Measurements from ENCODE around the gene PTPRQ.
"Not testable (repeated sequence)": the region's sequence is repeated elsewhere in the genome, so short reads cannot be mapped to it uniquely, and the experiment has no call there.

PTPRQ gene

DNA sequence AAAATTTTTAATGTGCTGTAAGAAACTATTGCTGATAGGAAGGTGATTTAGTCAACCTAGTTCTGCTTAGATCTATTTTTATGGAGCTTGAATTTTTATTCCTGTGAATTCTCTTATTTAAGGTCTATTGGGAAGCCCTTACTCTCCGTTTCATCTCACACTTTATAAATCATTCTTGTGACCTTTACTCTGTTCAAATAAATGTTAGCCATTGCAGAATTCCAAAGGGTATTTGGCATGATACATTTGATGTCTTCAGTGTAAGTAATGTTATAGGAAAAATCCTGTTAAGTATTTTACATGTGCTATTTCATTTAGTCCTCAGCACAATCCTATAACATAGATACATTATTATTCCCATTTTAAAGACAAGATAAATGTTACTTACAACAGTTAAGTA, 12.5 kb downstream of the PTPRQ start:
- H3K27me3 ChIP-seq (ENCODE audit: insufficient read depth, low read length, poor library complexity): no peaks in the 10 kb centered on the region
- no peak overlapping the region for H2AFZ ChIP-seq (ENCODE audit: low read depth, low read length)
- H3K9ac ChIP-seq (ENCODE audit: low read depth, low read length): no peak overlapping the region
- H4K20me1 ChIP-seq (ENCODE audit: insufficient read depth, low read length): no peaks in the 10 kb centered on the region
- no peak overlapping the region for H3K4me2 ChIP-seq (ENCODE audit: insufficient read depth, low read length)
- ATAC-seq (ENCODE audit: insufficient read depth, low read depth) (no peak), DNase-seq (no peak)
- H3K36me3 ChIP-seq (ENCODE audit: insufficient read depth, low read length): no peaks in the 10 kb centered on the region
- no peaks in the 10 kb centered on the region for H3K79me2 ChIP-seq (ENCODE audit: insufficient read depth, low read length)
- H3K4me3 ChIP-seq (ENCODE audit: low read depth in 1 of 2, low read length in 2 of 2): no peak overlapping the region
- no peaks in the 10 kb centered on the region for H3K9me3 ChIP-seq (ENCODE audit: insufficient read depth, low read length, severe bottlenecking)
- H3K4me1 ChIP-seq (ENCODE audit: insufficient read depth, low read length): no peaks in the 10 kb centered on the region
- H3K27ac ChIP-seq (ENCODE audit: low read length): no peak overlapping the region
- TF ChIP-seq EZH2 (IDR thresholded peaks at IDR 0.05; ENCODE audit: borderline replicate concordance, low read depth, low read length, severe bottlenecking) (no peak), CTCF (IDR thresholded peaks at IDR 0.05; ENCODE audit: borderline replicate concordance, extremely low read depth, low read length, poor library complexity, severe bottlenecking) (no peak)

GRCh38 chr12:80460972-80461371, 16.9 kb downstream of the PTPRQ start:
- no peak for TF ChIP-seq EZH2 (IDR thresholded peaks at IDR 0.05; ENCODE audit: borderline replicate concordance, low read depth, low read length, severe bottlenecking)
- TF ChIP-seq CTCF (IDR thresholded peaks at IDR 0.05; ENCODE audit: borderline replicate concordance, extremely low read depth, low read length, poor library complexity, severe bottlenecking): no peak
- DNase-seq (no peak), ATAC-seq (ENCODE audit: insufficient read depth, low read depth) (no peak)
- Histone ChIP-seq H3K4me1 (ENCODE audit: insufficient read depth, low read length) (no peaks in the 10 kb centered on the region), H3K9ac (ENCODE audit: low read depth, low read length) (no peak overlapping the region), H4K20me1 (ENCODE audit: insufficient read depth, low read length) (no peaks in the 10 kb centered on the region), H3K4me3 (ENCODE audit: low read depth in 1 of 2, low read length in 2 of 2) (no peak overlapping the region), H3K27ac (ENCODE audit: low read length) (no peak overlapping the region), H3K4me2 (ENCODE audit: insufficient read depth, low read length) (no peak overlapping the region), H3K27me3 (ENCODE audit: insufficient read depth, low read length, poor library complexity) (no peaks in the 10 kb centered on the region), H3K9me3 (ENCODE audit: insufficient read depth, low read length, severe bottlenecking) (no peaks in the 10 kb centered on the region), H3K79me2 (ENCODE audit: insufficient read depth, low read length) (no peaks in the 10 kb centered on the region), H2AFZ (ENCODE audit: low read depth, low read length) (no peak overlapping the region), H3K36me3 (ENCODE audit: insufficient read depth, low read length) (no peaks in the 10 kb centered on the region)

DNA sequence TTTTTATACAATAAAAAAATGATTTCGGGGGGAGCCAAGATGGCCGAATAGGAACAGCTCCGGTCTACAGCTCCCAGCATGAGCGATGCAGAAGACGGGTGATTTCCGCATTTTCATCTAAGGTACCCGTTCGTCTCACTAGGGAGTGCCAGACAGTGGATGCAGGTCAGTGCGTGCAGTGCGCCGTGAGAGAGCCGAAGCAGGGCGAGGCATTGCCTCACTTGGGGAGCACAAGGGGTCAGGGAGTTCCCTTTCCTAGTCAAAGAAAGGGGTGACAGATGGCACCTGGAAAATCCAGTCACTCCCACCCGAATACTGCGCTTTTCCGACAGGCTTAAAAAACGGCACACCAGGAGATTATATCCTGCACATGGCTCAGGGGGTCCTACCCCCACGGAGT, 17.8 kb downstream of the PTPRQ start:
- not testable (repeated sequence) for H3K36me3 ChIP-seq (ENCODE audit: insufficient read depth, low read length); H3K4me1 ChIP-seq (ENCODE audit: insufficient read depth, low read length); H3K79me2 ChIP-seq (ENCODE audit: insufficient read depth, low read length); H3K27ac ChIP-seq (ENCODE audit: low read length); H4K20me1 ChIP-seq (ENCODE audit: insufficient read depth, low read length); H3K27me3 ChIP-seq (ENCODE audit: insufficient read depth, low read length, poor library complexity); H3K9ac ChIP-seq (ENCODE audit: low read depth, low read length); DNase-seq; H3K4me3 ChIP-seq (ENCODE audit: low read depth in 1 of 2, low read length in 2 of 2); ATAC-seq (ENCODE audit: insufficient read depth, low read depth); H2AFZ ChIP-seq (ENCODE audit: low read depth, low read length); H3K9me3 ChIP-seq (ENCODE audit: insufficient read depth, low read length, severe bottlenecking); H3K4me2 ChIP-seq (ENCODE audit: insufficient read depth, low read length)

DNA sequence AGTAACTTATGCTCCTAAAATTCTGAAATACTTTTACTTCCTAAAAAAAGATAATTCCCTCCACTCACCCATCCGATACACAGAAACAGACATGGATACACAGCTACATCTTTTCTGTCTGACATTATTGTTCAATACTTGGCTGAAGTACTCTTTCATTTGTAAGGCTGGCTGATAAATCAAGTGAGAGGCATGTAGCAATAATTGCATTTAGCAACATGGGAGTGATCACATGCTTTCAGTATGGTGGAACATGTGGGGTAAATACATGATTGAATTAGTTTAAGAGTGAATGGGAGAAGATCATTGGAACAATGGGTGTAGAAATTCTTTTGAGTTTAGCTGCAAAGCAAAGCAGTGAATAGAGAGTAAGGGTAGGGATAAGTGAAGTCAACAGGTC, 25.6 kb downstream of the PTPRQ start:
- DNase-seq (no peak), ATAC-seq (ENCODE audit: insufficient read depth, low read depth) (no peak)
- no peak overlapping the region for H3K4me3 ChIP-seq (ENCODE audit: low read depth in 1 of 2, low read length in 2 of 2)
- TF ChIP-seq CTCF (IDR thresholded peaks at IDR 0.05; ENCODE audit: borderline replicate concordance, extremely low read depth, low read length, poor library complexity, severe bottlenecking) (no peak), EZH2 (IDR thresholded peaks at IDR 0.05; ENCODE audit: borderline replicate concordance, low read depth, low read length, severe bottlenecking) (no peak)
- no peaks in the 10 kb centered on the region for H3K36me3 ChIP-seq (ENCODE audit: insufficient read depth, low read length)
- no peaks in the 10 kb centered on the region for H3K27me3 ChIP-seq (ENCODE audit: insufficient read depth, low read length, poor library complexity)
- no peaks in the 10 kb centered on the region for H4K20me1 ChIP-seq (ENCODE audit: insufficient read depth, low read length)
- no peak overlapping the region for H3K27ac ChIP-seq (ENCODE audit: low read length)
- no peak overlapping the region for H3K9ac ChIP-seq (ENCODE audit: low read depth, low read length)
- H3K9me3 ChIP-seq (ENCODE audit: insufficient read depth, low read length, severe bottlenecking): no peaks in the 10 kb centered on the region
- H3K4me2 ChIP-seq (ENCODE audit: insufficient read depth, low read length): no peak overlapping the region
- no peak overlapping the region for H2AFZ ChIP-seq (ENCODE audit: low read depth, low read length)
- no peaks in the 10 kb centered on the region for H3K4me1 ChIP-seq (ENCODE audit: insufficient read depth, low read length)
- no peaks in the 10 kb centered on the region for H3K79me2 ChIP-seq (ENCODE audit: insufficient read depth, low read length)

All from DND-41 (cell line).